Kidney epithelial cell (primary cell): Measurements from ENCODE around the gene TEX2. TPM values are rescaled to one million over a fixed set of nuclear protein-coding genes. Genes with fewer than 3 reads are reported as not detected.

Experiments
- DNase-seq: peaks from one replicate; pipeline ENCODE4 v3.0.0-alpha.2; 2010; ENCODE audit warnings: low read depth
- H3K27me3 ChIP-seq: 2 replicates; pipeline ENCODE4 v1.6.0; 2011; ENCODE audit warnings: low read length; ENCODE audit not compliant: control insufficient read depth, insufficient read depth
- H3K36me3 ChIP-seq: 2 replicates; pipeline ENCODE4 v1.5.1; 2011; ENCODE audit warnings: low read length; ENCODE audit not compliant: control insufficient read depth, insufficient read depth
- H3K4me3 ChIP-seq: 2 replicates; pipeline ENCODE4 v1.5.1; 2011; ENCODE audit warnings: low read depth, mild to moderate bottlenecking, control low read depth, low read length
- total RNA-seq: library from RNA; depleted of rRNA; stranded (reverse); fragments of >200 nt; gene quantifications from 2 replicates; pipeline ENCODE4 v1.2.3, GENCODE V29; 2015
- TF ChIP-seq, protein P1 (sequence below): IDR thresholded peaks from 2 replicates; pipeline ENCODE4 v1.5.1; 2011; ENCODE audit warnings: mild to moderate bottlenecking, moderate library complexity, low read length, control low read depth, inconsistent platforms; ENCODE audit not compliant: insufficient read depth, poor library complexity, severe bottlenecking

The TEX2 gene
- total RNA-seq, 1 donor from 2014 or later: 16.5 TPM

DNA sequence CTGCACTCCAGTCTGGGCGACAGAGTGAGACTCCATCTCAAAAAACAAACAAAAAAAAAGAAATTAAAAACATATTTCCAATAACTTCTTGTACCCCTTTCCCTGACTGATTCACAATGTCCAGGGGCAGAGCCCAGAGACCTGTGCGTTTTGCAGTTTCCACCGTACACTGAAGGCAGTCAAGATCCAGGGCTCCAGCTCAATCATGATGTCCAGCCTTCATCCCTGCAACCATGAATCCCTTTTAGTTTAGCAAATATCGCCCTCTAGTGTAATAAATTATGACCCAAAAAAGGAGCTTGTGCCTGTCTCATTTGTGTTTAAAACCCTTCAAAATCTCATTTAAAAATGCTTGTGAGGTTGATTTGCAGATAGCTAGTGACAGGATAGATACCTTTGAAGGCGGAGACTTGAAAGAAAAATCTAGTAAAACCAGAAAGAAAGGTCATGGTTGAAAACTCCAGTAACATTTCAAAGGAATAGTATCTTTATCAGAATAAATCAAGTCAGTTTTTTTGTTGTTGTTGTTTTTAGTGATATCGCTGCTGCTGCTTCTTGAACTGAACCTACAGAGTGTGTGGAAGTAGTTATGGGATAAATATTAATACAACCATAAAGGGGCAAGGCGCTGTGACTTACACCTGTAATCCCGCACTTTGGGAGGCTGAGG is 129.4 kb downstream of the TEX2 start:
- Histone ChIP-seq H3K4me3 (no peak overlapping the region), H3K36me3 (no peaks in the 10 kb centered on the region), H3K27me3 (no peaks in the 10 kb centered on the region)
- TF ChIP-seq, protein P1, sequence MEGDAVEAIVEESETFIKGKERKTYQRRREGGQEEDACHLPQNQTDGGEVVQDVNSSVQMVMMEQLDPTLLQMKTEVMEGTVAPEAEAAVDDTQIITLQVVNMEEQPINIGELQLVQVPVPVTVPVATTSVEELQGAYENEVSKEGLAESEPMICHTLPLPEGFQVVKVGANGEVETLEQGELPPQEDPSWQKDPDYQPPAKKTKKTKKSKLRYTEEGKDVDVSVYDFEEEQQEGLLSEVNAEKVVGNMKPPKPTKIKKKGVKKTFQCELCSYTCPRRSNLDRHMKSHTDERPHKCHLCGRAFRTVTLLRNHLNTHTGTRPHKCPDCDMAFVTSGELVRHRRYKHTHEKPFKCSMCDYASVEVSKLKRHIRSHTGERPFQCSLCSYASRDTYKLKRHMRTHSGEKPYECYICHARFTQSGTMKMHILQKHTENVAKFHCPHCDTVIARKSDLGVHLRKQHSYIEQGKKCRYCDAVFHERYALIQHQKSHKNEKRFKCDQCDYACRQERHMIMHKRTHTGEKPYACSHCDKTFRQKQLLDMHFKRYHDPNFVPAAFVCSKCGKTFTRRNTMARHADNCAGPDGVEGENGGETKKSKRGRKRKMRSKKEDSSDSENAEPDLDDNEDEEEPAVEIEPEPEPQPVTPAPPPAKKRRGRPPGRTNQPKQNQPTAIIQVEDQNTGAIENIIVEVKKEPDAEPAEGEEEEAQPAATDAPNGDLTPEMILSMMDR: peak; percentile 49
- no peak for DNase-seq

DNA sequence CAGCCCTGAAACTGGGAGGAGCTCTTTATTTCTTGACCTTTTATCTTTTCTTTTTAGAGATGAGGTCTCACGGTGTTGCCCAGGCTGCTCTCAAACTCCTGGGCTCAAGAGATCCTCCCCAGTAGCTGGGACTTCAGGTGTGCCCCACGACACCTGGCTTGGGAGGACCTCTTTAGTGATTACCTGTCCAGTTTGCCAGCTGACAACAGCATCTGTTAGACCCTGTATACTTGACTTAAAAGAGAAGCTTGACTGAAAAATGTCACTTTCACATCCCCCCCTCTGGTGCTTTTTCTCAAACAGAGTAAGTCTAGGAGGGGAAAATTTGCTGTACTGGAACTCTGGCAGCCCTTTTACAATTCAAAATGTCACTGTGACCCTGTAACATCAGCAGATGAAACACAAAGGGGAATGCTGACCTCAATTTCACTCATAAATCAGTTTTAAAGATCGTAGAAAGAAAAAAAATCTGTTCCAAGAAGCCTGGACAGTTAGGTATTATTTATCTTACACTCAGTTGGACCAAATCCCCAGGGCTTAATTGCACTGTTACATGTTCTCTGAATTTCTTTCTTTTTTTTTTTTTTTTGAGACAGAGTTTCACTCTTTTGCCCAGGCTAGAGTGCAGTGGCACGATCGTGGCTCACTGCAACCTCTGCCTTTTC is 131.3 kb downstream of the TEX2 start:
- Histone ChIP-seq H3K4me3 (no peak overlapping the region), H3K36me3 (no peaks in the 10 kb centered on the region), H3K27me3 (no peaks in the 10 kb centered on the region)
- TF ChIP-seq, protein P1: no peak
- no peak for DNase-seq

DNA sequence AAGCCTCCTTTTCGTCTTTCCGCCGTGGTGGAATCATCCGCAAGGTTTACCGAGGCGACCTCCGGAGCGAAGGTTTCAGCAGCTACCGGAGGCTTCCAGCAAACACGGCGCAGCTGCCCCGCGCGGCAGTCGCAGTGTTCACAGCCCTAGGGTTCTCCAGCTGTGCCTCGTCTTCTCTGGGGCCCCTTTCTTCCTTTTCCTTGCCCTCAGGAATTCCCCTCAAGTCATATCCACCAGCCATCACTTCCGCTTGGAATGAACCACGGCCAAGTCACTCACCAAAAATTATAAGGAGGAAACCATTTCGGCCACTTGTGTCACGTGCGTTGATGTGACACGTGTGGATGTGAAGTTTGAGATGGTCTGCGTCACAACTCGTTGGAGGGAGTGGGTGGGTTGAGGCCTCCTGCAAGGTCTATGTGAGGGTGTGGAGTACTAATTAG is 132.5 kb downstream of the TEX2 start:
- Histone ChIP-seq H3K36me3 (no peaks in the 10 kb centered on the region), H3K4me3 (peak overlapping the region; percentile 49), H3K27me3 (no peaks in the 10 kb centered on the region)
- TF ChIP-seq, protein P1: no peak
- DNase-seq: no peak

DNA sequence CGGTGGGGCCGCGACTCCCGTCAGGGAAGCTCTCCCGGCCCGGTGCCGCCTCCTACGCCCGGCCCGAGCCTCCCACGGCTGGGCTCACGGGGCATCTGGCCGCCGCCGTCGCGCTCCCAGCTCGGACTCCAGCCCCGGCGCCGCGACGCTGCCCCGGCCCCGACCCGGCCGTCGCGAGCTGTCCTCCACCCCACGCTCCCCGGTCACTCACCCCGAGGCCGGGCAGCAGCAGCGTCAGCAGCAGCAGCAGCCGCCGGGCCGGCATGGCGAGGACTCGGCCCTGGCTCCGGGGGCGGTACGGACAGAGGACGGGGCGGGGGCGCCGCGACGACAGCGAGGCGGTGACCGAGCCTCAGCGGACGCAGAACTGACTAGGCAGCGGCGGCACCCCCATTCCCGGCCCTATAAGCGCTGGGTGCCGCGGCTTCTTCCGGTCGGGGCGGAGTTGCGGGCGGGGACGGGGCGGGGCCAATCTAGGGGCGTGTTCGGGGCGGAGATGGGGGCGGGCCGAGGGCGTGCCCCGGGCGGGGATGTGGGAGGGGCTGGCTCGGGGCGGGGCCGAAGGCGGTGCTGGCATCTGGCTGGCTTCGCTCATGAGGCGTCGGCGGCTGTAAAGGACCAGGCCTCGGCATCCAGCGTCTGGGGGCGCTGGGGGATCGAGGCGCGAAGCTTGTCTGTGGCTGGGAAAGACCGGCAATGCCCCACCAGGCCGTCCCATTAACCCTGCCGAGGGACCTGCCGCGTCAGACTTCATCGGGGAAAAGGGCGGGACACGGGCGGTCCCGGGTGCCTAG is 133.1 kb downstream of the TEX2 start, which contains the start of gene ERN1:
TSS of gene ERN1 (minus strand) at position 380 of the 794 bp plus-strand sequence. CDS start at position 265, 115 bp downstream.
- Histone ChIP-seq H3K27me3 (no peaks in the 10 kb centered on the region), H3K36me3 (no peaks in the 10 kb centered on the region), H3K4me3 (peak within 1 kb of the TSS; percentile 65)
- TF ChIP-seq, protein P1: no peak
- no peak for DNase-seq

DNA sequence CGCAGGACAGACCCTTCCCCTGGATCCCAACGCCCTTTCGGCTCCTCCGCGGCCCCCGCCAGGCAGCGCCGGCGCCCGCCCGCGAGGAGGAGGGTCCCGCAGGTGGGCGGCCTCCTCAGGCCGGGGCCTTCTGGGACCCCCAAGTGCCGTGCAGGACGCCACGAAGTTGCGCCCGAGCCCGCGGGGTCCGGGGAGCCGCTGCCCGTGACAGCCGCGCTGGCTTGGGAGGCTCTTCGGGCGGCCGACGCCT is 133.6 kb downstream of the TEX2 start:
- Histone ChIP-seq H3K27me3 (no peaks in the 10 kb centered on the region), H3K36me3 (no peaks in the 10 kb centered on the region), H3K4me3 (peak overlapping the region; percentile 65)
- no peak for DNase-seq
- TF ChIP-seq, protein P1: no peak
